H1 (cell line): ENCODE data around the gene BRSK2.
A peak's percentile ranks its signal among the peaks of the same experiment; 100 is the strongest.

Experiments used
- ASH2L ChIP-seq: fragments of 200-600, 300-600 bp; sonication (generic); IDR thresholded peaks from one replicate; pipeline ENCODE4 v1.7.1; 2017; ENCODE audit warnings: low read length
- CTCF ChIP-seq, 3 experiments: IDR thresholded peaks; 1 replicate in 2 of 3; 2 replicates in 1 of 3; pipeline versions ENCODE4 v1.5.1 to v1.6.1; 2011; ENCODE audit warnings: low read length in 3 of 3, mild to moderate bottlenecking in 3 of 3, inconsistent platforms in 2 of 3, low read depth in 1 of 3, moderate library complexity in 1 of 3; ENCODE audit not compliant: insufficient read depth in 1 of 3; ENCODE audit errors: control extremely low read depth in 1 of 3
- HDAC6 ChIP-seq: IDR thresholded peaks from one replicate; pipeline ENCODE4 v1.7.1; 2012; ENCODE audit warnings: low read depth, mild to moderate bottlenecking, inconsistent platforms, low read length, moderate library complexity
- JUN ChIP-seq: IDR thresholded peaks from 2 replicates; pipeline ENCODE4 v1.6.1; 2011; ENCODE audit warnings: low read depth, mild to moderate bottlenecking, improper control_type of control experiment, low read length
- MAFK ChIP-seq: IDR thresholded peaks from 2 replicates; pipeline ENCODE4 v1.6.1; 2012; ENCODE audit warnings: low read depth, mild to moderate bottlenecking, improper control_type of control experiment, low read length

GRCh38 chr11:1422481-1422880 is 32.7 kb downstream of the BRSK2 start:
- TF ChIP-seq JUN = no peak
- TF ChIP-seq HDAC6 = no peak
- no peak for TF ChIP-seq ASH2L
- TF ChIP-seq CTCF (IDR thresholded peaks at IDR 0.05; ENCODE audit: control extremely low read depth in 1 of 3, insufficient read depth in 1 of 3, low read depth in 1 of 3, low read length in 3 of 3) = peak in 2 of 3 experiments; percentile 2 to 26; a peak in 1 of 4 replicates
- TF ChIP-seq MAFK = no peak
